HG03108 (cell line): ENCODE results near the gene RNF7.
A peak's percentile ranks its signal among the peaks of the same experiment; 100 is the strongest.
"Not testable (repeated sequence)": the region's sequence is repeated elsewhere in the genome, so short reads cannot be mapped to it uniquely, and the experiment has no call there.

ENCODE experiments used
- ATAC-seq: cut with Tn5 transposase; IDR thresholded peaks from one replicate; pipeline ENCODE4 v1.9.1; 2021; ENCODE audit warnings: moderate library complexity; ENCODE audit not compliant: unreplicated experiment

Gene RNF7

DNA sequence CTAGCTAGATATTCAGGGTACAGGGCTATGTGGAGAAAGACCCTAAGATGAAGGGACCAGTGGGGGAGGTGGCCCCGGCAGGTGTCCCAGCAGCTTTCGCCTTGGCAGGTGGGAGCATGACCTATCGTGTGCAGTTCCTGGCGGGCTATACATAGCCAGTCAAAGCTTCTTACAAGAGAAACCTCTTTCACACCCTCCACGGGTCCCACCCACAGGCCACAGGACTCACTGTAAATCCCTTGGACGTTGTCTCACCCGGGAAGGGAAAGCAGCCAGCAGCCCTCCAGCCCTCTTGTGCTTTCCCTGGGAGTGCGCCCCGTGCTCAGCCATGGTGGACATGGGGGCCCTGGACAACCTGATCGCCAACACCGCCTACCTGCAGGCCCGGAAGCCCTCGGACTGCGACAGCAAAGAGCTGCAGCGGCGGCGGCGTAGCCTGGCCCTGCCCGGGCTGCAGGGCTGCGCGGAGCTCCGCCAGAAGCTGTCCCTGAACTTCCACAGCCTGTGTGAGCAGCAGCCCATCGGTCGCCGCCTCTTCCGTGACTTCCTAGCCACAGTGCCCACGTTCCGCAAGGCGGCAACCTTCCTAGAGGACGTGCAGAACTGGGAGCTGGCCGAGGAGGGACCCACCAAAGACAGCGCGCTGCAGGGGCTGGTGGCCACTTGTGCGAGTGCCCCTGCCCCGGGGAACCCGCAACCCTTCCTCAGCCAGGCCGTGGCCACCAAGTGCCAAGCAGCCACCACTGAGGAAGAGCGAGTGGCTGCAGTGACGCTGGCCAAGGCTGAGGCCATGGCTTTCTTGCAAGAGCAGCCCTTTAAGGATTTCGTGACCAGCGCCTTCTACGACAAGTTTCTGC is 40.1 kb downstream of the RNF7 start:
- no peak for ATAC-seq

DNA sequence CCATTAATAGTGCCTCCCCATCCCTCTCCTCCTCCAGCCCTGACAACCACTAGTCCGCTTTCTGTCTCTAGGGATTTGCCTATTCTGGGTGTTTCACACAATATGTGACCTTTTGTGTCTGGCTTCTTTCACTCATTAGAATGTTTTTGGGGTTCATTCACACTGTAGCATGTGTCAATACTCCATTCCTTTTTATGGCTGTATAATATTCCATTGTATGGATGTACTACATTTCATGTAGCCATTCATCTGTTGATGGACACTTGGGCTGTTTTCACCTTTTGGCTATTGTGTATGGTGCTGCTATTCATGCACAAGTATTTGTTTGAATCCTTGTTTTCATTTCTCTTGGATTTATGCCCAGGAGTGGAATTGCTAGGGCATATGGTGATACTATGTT is 41.6 kb downstream of the RNF7 start:
- no peak for ATAC-seq

- no peak for ATAC-seq
Measured at GRCh38 chr3:141782386-141782932, 44.4 kb downstream of the RNF7 start.

DNA sequence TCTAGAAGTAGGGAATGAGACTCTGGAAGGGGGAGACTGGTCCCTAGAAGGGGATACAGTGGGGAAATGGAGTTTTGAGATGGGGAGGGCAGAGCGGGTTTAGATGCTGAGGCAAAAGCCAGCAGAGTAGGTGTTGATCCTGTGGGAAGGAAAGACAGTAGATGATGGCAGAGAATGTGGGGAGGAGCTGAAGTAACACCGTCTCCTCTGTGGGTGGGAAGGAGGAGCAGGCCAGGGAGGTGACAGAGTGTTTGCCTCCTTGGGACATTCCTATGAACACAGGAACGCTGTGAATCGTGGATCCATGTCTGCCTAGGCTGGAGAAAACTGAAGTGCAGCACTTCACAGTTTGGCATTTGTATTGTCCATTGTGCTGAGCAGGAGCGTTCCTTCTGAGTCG is 45.5 kb downstream of the RNF7 start:
- ATAC-seq: no peak

DNA sequence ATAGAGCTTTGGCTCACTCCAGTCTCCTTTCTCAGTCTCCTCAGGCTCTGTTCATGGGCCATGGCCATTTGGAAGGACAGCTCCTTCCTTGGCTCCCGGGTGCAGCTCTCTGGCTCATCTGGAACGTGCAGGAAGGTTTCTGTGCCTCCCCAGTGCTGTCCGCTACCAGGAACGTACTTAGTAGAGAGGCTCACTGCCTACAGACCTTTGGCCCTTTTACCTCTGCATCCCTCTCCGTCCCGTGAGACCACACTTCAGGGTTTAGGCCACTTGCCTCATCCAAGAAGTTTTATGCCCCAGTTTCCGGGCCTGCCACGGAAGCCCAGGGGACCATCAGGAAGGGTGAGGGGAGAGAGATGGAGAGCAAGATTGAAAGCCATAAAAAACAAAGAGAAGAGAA is 46.0 kb downstream of the RNF7 start:
- no peak for ATAC-seq

DNA sequence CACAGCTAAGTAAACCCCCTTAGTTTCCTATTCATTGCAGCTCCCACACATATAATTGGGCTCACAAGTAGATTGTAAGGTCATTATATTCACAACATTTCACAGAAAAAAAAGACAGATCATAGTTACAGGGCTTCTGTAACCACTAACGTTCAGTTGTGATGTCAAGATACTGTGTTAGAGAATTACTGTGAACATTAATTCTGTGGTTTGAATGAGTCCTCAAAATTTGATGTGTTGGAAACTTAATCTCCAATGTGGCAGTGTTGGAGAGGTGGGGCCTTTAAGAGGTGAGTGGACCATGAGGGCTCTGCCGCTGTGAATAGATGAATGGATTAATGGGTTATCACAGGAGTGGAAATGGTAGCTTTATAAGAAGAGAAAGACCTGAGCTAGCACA is 46.4 kb downstream of the RNF7 start:
- no peak for ATAC-seq

DNA sequence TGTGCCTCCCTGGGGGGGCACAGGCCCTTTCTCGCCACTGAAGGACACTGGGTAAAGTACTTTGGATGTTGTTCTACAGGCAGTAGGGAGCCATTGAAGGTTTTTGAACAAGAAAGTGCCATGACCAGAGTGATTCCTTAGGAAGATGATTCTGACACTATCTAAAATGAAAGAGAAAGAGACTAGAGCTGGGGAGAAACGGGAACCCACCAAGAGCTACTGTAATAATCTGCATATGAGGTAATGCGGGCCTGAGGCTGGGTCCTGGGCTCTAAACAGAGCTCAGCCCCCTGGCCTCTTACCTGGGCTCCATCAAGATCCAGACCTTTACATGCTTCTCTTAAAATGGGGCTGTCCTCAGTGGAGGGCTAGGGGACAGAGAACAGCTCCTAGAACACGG is 50.1 kb downstream of the RNF7 start:
- ATAC-seq: no peak

- not testable (repeated sequence) for ATAC-seq
Measured at GRCh38 chr3:141788750-141789149, 50.7 kb downstream of the RNF7 start.

GRCh38 chr3:141789281-141789680 is 51.2 kb downstream of the RNF7 start:
- ATAC-seq: no peak

DNA sequence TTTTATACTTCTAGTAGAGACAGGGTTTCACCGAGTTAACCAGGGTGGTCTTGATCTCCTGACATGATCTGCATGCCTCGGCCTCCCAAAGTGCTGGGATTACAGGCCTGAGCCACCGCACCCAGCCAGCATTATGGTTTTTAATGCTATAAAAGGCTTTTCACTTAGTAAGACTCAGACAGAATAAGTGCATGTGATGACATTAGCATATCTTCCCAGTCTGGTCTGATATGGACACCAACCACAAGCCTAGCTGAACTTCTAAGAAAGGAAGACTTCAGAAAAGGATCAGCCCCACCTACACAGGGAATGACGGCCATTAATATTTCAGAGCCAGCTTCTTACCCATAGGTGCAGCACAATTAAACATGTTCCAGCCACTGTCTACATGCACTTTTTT is 52.1 kb downstream of the RNF7 start:
- no peak for ATAC-seq

DNA sequence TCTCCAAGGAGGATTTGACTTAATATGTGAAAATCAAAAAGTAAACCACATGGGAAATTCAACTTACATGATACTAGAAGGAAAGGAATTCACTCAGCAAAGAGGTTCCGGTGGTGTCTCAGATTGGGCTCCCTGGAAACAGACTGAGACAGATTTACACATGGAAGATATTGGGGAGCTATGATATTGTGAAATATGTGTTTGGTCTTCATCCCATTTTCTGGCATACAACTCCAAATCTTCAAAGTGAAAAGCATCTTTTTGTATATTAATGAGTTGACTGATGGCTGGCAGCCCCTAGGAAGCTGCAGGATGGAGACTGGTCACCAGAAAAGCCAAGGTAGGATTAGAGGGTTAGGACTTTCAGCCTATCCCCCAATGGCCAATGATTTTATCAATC is 54.4 kb downstream of the RNF7 start:
- no peak for ATAC-seq

DNA sequence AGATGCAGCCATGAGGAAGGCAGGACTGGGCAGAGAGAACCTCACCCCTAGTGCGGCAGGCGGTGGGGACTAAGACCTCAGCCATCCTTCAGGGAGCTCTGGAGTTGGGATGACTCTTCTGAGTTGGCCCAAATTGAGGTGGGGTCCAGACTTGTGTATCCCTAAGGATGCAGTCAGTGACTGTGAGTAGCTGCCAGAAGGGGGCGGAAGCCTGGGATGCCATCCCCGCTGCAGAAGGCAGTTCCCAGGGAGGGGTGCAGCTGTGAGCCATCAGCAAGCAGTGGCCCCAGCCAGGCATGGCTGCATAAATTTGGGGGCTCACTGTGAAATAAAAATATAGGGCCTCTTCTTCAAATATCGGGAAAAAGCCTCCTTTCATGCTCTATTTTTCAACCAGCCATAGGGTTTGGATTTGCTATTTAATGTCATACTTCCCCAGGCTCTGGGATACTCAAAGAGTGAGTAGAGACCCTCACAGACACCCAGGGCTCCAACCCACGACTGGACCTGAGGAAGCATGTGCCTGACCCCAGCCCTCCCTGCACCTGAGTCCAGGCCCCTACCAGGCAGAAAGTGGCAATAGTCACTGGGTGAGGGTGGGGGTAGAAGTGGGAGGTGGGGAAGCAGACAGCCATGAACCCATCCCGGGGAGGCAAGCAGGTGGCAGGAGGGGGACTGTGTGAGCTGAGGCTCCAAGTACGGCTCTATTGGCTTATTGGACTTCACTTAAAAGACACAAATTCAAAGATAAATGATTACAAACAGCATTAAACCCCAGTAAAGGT is 55.6 kb downstream of the RNF7 start:
- ATAC-seq: no peak

GRCh38 chr3:141795276-141795675 is 57.2 kb downstream of the RNF7 start:
- no peak for ATAC-seq

DNA sequence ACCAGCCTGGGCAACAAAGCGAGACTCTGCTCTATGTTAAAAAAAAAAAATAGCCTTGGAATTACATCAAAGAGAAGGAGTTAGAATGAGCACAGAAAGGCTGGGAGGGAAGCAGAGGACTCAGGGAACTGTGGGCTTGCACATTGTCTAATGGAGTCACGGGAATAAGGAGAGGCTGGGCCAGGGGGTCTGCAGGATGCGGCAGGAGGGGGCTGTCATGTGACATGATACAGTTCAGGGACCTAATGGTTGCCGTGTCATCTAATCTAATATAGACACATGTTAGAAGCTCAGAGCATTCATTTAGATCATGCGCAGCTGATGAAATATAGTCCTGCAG is 57.6 kb downstream of the RNF7 start:
- ATAC-seq: no peak

GRCh38 chr3:141796081-141796888 is 58.2 kb downstream of the RNF7 start:
- peak; percentile 91 for ATAC-seq
